Right lobe of liver (tissue), 4 donors: ENCODE data around the gene ESM1.

Experiments used
- CTCF ChIP-seq, 4 donors: fragments of 200-600 bp in 3 of 4; fragments of 450-650 bp in 1 of 4; IDR thresholded peaks; one replicate each; pipeline versions ENCODE4 v1.5.1 to v1.8.0; 2016 to 2022; ENCODE audit warnings: antibody characterized with exemption in 4 of 4, mild to moderate bottlenecking in 2 of 4
- POLR2A ChIP-seq: fragments of 450-650 bp; IDR thresholded peaks from one replicate; pipeline ENCODE4 v1.6.1; 2017; ENCODE audit warnings: antibody characterized with exemption, mild to moderate bottlenecking
- donor health status: DM: no; HTN: no; CAD: no.
- donor health status: DM: no; HTN: no; CAD: no.
- donor health status: DM: no; HTN: yes; CAD: no.

- TF ChIP-seq CTCF (IDR thresholded peaks at IDR 0.05): no peak
- TF ChIP-seq POLR2A: no peak
Observed at GRCh38 chr5:54942064-54942778, 43.2 kb downstream of the ESM1 start.
